NCI-H2029 (cell line): ENCODE results near the gene VEGFD.
A peak's percentile ranks its signal among the peaks of the same experiment; 100 is the strongest.

ENCODE experiments used
- DNase-seq: peaks from one replicate; lab custom pipeline; 2025; lab: John Stamatoyannopoulos, UW

VEGFD gene

DNA sequence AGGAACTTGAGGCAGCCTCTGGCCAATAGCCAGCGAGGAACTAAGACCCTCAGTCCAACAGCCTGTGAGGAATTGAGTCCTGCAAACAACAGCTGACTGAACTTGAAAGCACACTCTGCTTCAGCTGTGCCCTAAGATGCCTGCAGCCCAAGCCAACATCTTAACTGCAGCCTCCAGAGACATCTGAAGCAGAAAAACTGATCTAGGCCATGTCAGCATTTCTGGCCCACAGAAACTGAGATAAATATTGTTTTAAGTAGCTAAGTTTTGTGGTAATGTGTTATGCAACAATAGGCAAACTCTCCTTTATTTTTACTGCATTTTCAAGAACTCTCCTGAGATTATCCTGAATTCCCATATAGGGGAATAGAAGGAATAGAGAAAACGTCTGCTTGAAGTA lies 24.5 kb downstream of the VEGFD start:
- no peak for DNase-seq

DNA sequence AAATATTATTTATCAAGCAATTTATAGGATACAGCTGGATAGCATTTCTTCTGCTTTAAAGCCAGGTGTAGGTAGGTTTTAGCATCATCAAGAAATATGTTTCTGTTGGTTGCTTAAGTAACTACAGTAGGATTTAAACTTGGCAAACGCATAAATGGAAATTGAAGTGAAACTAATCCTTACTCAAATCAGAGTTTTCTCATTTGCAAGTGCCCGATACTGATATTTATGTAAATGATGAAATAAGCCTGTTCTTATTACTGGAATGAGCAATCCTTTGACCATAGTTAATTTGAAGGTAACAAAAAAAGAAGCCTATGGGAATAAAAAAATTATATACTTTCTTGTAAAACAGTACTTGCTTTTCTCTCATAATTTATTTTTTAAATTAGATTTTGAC lies 25.7 kb downstream of the VEGFD start:
- no peak for DNase-seq

DNA sequence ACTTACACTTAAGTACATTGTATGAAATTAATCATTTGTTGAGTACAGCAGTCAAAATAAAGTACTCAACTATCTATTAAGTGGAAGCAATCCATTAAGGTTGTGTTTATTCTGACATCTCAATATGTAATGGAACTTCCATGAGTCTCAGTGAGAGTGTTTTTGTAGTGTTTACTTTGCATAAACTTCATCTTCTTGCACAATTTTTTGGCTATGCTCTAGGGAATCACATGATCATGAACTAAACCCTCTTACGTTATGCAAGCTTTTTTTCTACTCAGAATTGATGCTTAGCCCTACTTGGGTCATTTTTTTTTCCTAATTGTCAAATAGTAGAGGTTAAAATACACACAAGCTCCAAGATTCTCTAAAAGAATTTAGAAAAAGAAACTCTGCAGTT lies 27.8 kb downstream of the VEGFD start:
- DNase-seq = no peak

DNA sequence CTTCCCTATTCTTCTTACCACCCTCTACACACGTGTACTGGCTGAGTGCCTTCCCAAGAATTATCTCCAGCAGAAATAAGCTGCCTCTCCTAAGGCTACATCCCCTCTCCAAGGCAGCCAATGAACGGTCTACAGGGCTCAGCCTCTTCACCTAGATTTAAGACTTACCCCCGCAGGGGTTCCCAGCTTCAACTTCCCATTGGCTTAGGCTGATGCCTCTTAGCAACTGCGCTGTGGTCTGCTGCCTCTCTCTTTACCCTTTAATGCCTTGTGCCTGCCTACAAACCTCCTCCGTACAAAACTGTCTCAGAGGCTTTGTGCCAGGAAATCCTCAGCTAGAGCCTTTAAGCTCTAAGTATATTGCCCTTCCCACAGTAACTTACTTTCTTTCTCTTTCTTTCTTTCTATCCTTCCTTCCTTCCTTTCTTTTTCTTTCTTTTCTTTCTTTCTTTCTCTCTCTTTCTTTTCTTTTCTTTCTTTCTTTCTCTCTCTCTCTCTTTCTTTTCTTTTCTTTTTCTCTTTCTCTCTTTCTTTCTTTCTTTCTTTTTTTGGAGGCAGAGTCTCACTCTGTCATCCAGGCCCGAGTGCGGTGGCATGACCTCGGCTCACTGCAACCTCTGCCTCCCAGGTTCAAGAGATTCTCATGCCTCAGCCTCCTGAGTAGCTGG lies 33.8 kb downstream of the VEGFD start:
- no peak for DNase-seq

DNA sequence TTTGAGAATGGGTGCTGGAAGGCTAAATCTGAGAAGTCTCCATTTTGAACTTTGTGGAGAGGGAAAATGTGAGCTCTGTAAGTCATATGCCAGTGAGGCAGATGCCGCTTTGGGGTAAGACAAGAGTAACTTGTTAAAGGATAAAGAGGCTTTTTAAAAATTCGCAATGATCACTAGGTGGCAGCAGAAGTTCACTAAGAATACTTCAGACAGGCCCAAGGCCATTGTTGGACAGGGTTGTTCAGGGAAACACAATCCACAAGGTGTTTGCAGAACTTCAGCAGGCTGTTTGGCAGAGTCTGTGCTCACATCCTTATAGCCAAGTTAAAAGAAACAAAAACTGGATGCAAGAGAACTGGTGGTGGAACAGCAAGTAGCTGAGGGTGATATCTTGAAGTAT lies 35.2 kb downstream of the VEGFD start:
- no peak for DNase-seq

- DNase-seq = no peak
Measured at GRCh38 chrX:15345976-15346375, 38.2 kb downstream of the VEGFD start.

- DNase-seq = no peak
Measured at GRCh38 chrX:15344106-15344505, 40.1 kb downstream of the VEGFD start.

DNA sequence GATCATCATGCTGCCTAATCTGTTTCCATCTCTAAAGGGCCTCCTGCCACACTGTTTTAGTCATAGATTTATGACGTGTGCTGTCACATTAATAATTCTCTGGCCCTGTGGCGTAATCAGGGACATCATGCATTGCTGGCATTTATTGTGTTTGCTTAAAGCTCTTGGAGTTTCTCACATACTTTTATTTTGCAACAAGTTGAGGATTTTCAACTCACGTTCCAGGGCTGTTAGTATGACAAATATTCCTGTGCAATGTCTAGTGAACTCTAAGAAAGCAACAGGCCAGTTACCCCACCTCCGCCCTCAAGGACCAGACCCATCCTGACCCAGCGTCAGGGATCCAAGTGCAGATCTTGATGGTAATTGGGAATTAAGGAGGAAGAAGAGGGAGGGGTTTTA lies 41.1 kb downstream of the VEGFD start:
- DNase-seq = no peak

GRCh38 chrX:15340867-15341266 lies 43.3 kb downstream of the VEGFD start:
- no peak for DNase-seq

- DNase-seq = no peak
Measured at GRCh38 chrX:15336023-15336413, 48.2 kb downstream of the VEGFD start.

GRCh38 chrX:15335135-15336022 lies 48.8 kb downstream of the VEGFD start, which contains the start of gene PIGA:
Gene PIGA (minus strand): TSS chrX:15335523. CDS start chrX:15331930, 3,593 bp downstream.
- peak; percentile 87 for DNase-seq

- DNase-seq = no peak
Measured at GRCh38 chrX:15334561-15334960, 49.7 kb downstream of the VEGFD start.

DNA sequence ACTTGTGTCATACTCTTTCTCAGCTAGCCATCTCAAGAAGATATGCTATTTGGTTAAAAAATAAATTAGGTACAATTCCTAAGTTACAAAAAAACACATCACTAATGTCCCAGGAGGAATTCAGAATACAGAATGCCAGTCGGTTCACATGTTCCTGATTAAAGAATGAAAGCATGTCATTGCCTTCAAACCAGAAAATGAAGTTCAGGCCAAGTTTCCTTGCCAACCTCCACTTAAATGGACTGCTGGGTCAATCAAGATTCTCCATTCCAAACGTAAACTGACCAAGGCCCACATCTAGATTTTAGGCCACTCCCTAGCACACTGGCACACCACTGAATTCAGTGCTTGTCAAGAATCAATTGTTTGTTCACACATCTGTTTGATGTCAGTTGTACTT lies 55.4 kb downstream of the VEGFD start:
- DNase-seq = no peak

DNA sequence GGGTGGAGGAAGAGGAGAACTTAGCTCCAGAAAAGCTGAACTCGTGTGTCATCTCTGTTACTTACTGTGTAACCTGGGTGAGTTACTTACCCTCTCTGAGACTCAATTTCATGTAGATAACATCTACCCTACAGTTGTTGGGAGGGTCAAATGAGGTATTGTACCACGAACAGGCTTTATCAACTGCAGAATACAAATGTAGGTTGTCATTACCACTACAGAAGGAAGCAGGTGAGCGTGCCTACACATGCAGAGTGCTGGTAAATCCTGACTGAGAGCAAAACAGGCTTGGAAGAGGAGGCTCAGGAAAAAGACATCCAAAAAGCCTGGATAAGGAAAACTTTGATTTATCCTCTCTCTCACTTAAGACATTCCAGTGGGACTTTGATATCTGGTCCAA lies 56.1 kb downstream of the VEGFD start:
- no peak for DNase-seq

GRCh38 chrX:15322472-15322871 lies 61.7 kb downstream of the VEGFD start:
- DNase-seq = no peak

DNA sequence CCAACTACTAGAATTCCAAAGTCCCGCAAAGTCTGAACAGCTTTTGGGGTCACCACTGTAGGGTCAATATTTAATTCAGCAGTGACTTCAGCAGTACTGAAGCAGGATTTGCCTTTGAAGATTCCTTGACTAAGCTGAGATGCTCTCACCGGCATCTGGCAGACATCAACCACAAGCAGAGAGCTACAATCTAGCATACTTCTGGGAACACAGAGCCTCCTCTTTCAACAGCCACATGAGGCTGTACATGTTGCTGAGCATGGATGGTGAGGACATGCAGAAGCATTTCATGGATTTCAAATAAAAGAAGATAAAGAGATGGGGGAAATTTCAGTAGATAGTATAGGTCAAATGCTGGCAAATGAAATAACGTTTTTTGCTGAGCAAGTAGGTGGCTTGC lies 62.1 kb downstream of the VEGFD start:
- DNase-seq = no peak

- DNase-seq = no peak
Measured at GRCh38 chrX:15321447-15321846, 62.8 kb downstream of the VEGFD start.

GRCh38 chrX:15320297-15320696 lies 63.9 kb downstream of the VEGFD start:
- no peak for DNase-seq

DNA sequence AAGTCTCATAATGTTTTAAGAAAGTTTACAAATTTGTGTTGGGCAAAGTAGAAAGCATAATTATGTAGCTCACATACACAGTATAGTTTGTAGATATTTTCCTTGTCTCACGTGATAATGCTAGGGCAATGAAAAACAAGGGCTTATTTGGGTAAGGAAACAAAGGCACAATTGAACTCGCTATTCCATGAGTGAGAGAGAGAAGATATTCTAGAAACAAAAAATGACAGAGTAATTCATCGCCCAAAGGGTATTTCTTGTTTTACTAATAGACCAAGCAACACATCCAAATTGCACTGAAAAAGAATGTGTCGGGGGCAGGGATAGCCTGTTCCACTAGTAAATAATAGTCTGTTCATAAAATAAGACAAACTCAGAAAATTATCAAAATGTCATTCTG lies 65.1 kb downstream of the VEGFD start:
- no peak for DNase-seq

DNA sequence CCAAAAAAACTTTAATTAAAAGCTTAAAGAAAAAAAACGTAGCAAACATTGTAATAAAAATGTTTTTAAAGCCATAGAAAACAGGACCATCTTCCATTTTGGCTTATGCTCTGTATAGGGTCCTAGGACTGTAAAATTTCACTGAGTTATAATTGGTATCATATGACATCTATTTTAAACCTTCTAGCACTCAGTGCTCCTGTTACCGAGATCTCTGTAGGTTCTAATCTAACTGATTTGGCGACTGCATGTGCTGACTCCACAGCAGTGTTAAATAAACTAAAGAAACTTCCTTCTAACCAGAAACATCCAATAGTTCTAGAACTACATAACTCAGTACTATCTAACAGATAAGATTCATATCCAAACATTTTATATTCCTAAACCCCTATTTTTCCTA lies 68.7 kb downstream of the VEGFD start, which contains the start of gene ASB11:
ASB11 (minus strand) TSS at position 132 of the 400 bp plus-strand sequence; CDS start at position 97, 35 bp downstream.
- DNase-seq = no peak

DNA sequence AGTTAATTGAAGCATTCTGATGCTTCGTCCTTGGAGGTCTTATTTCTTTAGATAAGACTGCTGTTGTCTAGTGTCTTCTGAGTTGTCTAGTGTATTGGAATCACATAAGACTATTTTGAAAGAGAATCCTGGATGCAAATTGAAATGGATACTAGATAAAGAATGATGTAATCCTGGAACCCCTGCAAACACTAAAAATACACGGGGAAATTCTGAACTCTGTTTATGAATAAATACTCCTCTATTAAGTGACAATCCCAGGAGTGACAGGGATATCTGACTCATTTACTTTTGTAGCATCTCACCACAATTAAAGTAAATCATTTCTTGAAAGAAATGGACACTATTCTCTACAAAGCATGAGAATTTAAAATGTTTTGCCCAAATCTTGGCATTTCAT lies 69.7 kb downstream of the VEGFD start:
- no peak for DNase-seq

GRCh38 chrX:15311119-15311518 lies 73.1 kb downstream of the VEGFD start:
- DNase-seq = no peak

GRCh38 chrX:15310117-15310516 lies 74.1 kb downstream of the VEGFD start:
- DNase-seq = peak; percentile 41
